GM12872 (cell line): Measurements from ENCODE around the gene HSP90AB1.

Source experiments
- CTCF ChIP-seq: IDR thresholded peaks from 3 replicates; pipeline ENCODE4 v1.5.1; 2011; ENCODE audit warnings: low read depth, mild to moderate bottlenecking, low read length, moderate library complexity; ENCODE audit not compliant: insufficient read depth

Gene HSP90AB1

DNA sequence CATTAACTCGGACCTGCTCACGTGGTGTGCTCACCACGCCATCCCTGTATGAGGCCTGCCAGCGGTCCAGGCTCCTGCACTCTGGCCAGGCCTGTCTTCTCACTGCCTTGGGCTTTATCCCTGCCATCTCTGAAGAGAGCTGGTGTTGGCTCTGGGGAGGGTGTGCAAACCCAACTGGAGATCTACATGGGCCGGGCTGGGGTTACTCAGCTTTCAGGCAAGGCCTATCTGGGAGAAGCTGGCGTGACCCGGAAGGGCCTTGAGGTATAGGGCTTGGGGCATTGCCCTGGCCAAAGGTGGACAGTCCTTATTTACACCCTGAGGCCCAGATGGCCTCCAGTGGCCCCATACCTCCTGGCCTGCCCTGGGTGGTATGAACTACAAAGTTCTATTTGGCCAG, 18.5 kb upstream of the HSP90AB1 start:
- TF ChIP-seq CTCF: no peak

DNA sequence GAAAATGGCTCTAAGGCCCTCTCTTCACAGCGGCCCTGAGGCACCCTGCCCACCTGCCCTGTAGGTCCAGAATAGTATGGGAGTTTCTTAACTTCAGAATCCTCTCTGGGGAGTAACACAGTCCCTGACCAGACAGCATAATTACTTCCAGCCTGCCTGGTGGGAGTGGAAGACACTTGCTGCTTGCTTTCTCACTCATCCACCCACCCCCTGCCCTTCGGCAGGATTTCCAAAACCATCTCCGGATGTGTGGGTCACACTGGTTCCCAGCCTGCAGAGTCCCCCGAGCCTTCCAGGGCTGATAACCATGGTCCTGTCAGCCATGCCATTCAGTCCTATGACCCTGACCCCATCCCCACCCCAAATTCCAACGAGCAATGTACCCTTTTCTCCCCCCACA, 18.1 kb upstream of the HSP90AB1 start:
- no peak for TF ChIP-seq CTCF

GRCh38 chr6:44229376-44230033, 17.4 kb upstream of the HSP90AB1 start:
- TF ChIP-seq CTCF: no peak

GRCh38 chr6:44230034-44230675, 16.7 kb upstream of the HSP90AB1 start:
- TF ChIP-seq CTCF: no peak

DNA sequence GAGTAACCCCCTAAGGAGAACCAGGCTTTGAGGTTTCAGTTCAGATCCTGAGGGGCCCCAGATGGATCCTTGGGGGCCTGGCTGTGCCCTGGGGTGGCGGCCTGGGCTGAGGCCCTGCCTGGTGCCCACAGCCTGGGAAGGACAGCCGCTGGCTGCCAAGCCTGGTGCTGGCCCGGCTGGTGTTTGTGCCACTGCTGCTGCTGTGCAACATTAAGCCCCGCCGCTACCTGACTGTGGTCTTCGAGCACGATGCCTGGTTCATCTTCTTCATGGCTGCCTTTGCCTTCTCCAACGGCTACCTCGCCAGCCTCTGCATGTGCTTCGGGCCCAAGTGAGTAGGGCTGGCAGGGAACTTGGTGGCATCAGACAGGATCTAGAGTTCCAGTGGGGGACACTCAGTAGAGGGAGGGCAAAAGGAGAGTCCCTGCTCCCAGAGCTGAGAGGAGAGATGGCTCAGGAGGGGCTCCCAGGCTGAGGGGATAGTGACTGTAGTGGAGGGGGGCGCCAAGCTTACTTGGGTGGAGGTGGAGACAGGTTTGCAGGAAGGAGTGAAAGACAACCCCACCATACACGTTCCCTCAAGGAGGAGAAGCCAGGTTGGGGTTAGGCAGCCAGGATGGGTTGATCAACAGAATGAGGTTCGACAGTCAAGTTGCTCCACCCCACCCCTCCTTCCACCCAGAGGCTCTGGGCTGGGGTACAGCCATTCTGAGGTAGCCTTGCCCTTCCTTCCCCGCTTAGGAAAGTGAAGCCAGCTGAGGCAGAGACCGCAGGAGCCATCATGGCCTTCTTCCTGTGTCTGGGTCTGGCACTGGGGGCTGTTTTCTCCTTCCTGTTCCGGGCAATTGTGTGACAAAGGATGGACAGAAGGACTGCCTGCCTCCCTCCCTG, 14.0 kb upstream of the HSP90AB1 start:
- TF ChIP-seq CTCF: no peak

GRCh38 chr6:44233567-44234100, 13.3 kb upstream of the HSP90AB1 start:
- no peak for TF ChIP-seq CTCF
